Heart right ventricle (tissue), 16 donors: ENCODE measurements around the gene PRELID2. TPM values are rescaled to one million over a fixed set of nuclear protein-coding genes. Genes with fewer than 3 reads are reported as not detected.

Experiments
- ATAC-seq, 8 donors: fragments of 200-7000 bp; cut with Tn5 transposase; one replicate each; pipeline ENCODE4 v1.9.1; 2020; ENCODE audit warnings: mild to moderate bottlenecking in 8 of 8, moderate library complexity in 8 of 8, moderate number of reproducible peaks in 1 of 8
- DNase-seq, 2 donors: peaks; one replicate each; pipeline ENCODE4 v3.0.0-alpha.2; 2020
- H3K27ac ChIP-seq, 10 donors: fragments of 200-600 bp; sonication (generic) in 2 of 10; one replicate each; pipeline versions ENCODE4 v1.5.0 to v1.8.0; 2020 to 2022; ENCODE audit warnings: mild to moderate bottlenecking in 3 of 10
- H3K27me3 ChIP-seq, 7 donors: fragments of 200-600 bp; one replicate each; pipeline ENCODE4 v1.8.0; 2021 to 2022; ENCODE audit warnings: mild to moderate bottlenecking in 2 of 7
- H3K36me3 ChIP-seq, 9 donors: fragments of 200-600 bp; sonication (generic) in 1 of 9; one replicate each; pipeline versions ENCODE4 v1.5.0 to v1.8.0; 2020 to 2022; ENCODE audit warnings: mild to moderate bottlenecking in 2 of 9
- H3K4me1 ChIP-seq, 9 donors: fragments of 200-600 bp; sonication (generic) in 1 of 9; one replicate each; pipeline versions ENCODE4 v1.5.0 to v1.8.0; 2020 to 2022; ENCODE audit warnings: mild to moderate bottlenecking in 4 of 9
- H3K4me3 ChIP-seq, 10 donors: fragments of 200-600 bp; sonication (generic) in 2 of 10; one replicate each; pipeline versions ENCODE4 v1.5.0 to v1.8.0; 2020 to 2022; ENCODE audit warnings: mild to moderate bottlenecking in 7 of 10, moderate library complexity in 2 of 10
- H3K9me3 ChIP-seq, 11 donors: fragments of 200-600 bp in 10 of 11; sonication (generic) in 2 of 11; one replicate each; pipeline versions ENCODE4 v1.5.0 to v1.8.0; 2013 to 2022; ENCODE audit warnings: mild to moderate bottlenecking in 2 of 11, control low read depth in 1 of 11, moderate library complexity in 1 of 11
- CTCF ChIP-seq, 9 donors: fragments of 200-600 bp; sonication (generic) in 2 of 9; IDR thresholded peaks; one replicate each; pipeline versions ENCODE4 v1.5.0 to v1.8.0; 2021 to 2022; ENCODE audit warnings: antibody characterized with exemption in 9 of 9, mild to moderate bottlenecking in 5 of 9, moderate library complexity in 1 of 9
- WGBS, 2 donors: extraction: QIAGEN DNeasy Blood & Tissue Kit; methylation state at CpG; one replicate each; pipeline ENCODE4 v1.1.7; 2013; ENCODE audit warnings: inconsistent platforms in 1 of 2; 5-methylcytosine and 5-hydroxymethylcytosine counted together
- intact Hi-C, 10 donors: fragments of 100-400 bp; cut with DNase I; formaldehyde crosslinking; loops; one replicate each; pipeline versions ENCODE4 v1.11.1 to v1.14.2; 2022
- polyA plus RNA-seq, 2 donors: library from polyadenylated mRNA; stranded (reverse); fragments of 200-250 nt; gene quantifications; one replicate each; pipeline ENCODE4 v1.2.3, GENCODE V29; 2013
- total RNA-seq, 10 donors: library from RNA; stranded (reverse); fragmentation: NEBNext Ultra II Directional in 3 of 10; extraction: Animal tissue kit (Norgen Biotek cat#: 25700) in 3 of 10; gene quantifications; one replicate each; pipeline versions ENCODE4 v1.2.1 to v1.2.4, GENCODE V29; 2021 to 2023
- donor health status: Arrhythmogenic right ventricular cardiomyopathy.
- donor health status: ischemic (EF 13 %, LVEDD 7.1; RV severe dilation, severe dysfunction).
- donor health status: healthy with polysubstance abuse.
- donor health status: DM: no; HTN: yes; CAD: no.
- donor health status: DM: no; HTN: no; CAD: no.
- donor health status: ischemic (EF 25% LVEDD 6.9; RV normal size, moderate dysfunction).
- donor health status: ischemic (EF 25% LVEDD 5.7; RV mildly dilated, moderate dysfunction).
- donor health status: healthy.
- donor health status: DM: yes; HTN: yes; CAD: no.
- donor health status: Ischemic cardiomyopathy.
- donor health status: ischemic (EF 35%, LVEDD 5.7; RV mildly dilated, moderate dysfunction).
- donor health status: nonischemic (EF 11% LVEDD 7.7; RV severe dilation, severe dysfunction).
- donor health status: DM: yes; HTN: yes; CAD: no.
- donor health status: PGD.
- donor health status: ischemic (EF 29% LVEDD 5.4; RV normal size, mild dysfunction).
- donor health status: nonischemic (EF 23%, LVEDD 6.1; RV moderate dilation, normal function).

The PRELID2 gene
- total and polyA plus RNA-seq, 12 donors, result 1.2 to 83.7 (median 11.9) TPM

GRCh38 chr5:145796318-145796717, 38.8 kb downstream of the PRELID2 start:
- H3K27me3 ChIP-seq, result no peaks in the 10 kb centered on the region
- WGBS, 2 donors, result 93 to 95% methylated on average over 2 of the region's 2 CpGs
- H3K36me3 ChIP-seq, result peaks cover 0 to 14% (median 0%) of the 10 kb centered on the region in 9 donors
- H3K27ac ChIP-seq, result no peak overlapping the region
- intact Hi-C loops, result no loop called here
- H3K4me1 ChIP-seq, result peaks cover 0 to 17% (median 7%) of the 10 kb centered on the region in 9 donors
- no peak for DNase-seq
- peaks cover 0 to 6% (median 0%) of the 10 kb centered on the region in 11 donors for H3K9me3 ChIP-seq
- H3K4me3 ChIP-seq, result no peak overlapping the region
- no peak for ATAC-seq
- no peak for TF ChIP-seq CTCF (IDR thresholded peaks at IDR 0.05)

GRCh38 chr5:145793574-145793973, 41.6 kb downstream of the PRELID2 start:
- H3K4me1 ChIP-seq, result peaks cover 0 to 17% (median 7%) of the 10 kb centered on the region in 9 donors
- no peak overlapping the region for H3K4me3 ChIP-seq
- TF ChIP-seq CTCF (IDR thresholded peaks at IDR 0.05), result no peak
- ATAC-seq (no peak), DNase-seq (no peak)
- WGBS, 2 donors, result 70 to 77% methylated on average over 2 of the region's 2 CpGs
- intact Hi-C loops, result no loop called here
- H3K27ac ChIP-seq, result peak overlapping the region in 1 of 10 donors; percentile 42
- H3K27me3 ChIP-seq, result no peaks in the 10 kb centered on the region
- peaks cover 0 to 11% (median 0%) of the 10 kb centered on the region in 9 donors for H3K36me3 ChIP-seq
- peaks cover 0 to 3% (median 0%) of the 10 kb centered on the region in 11 donors for H3K9me3 ChIP-seq

GRCh38 chr5:145792840-145793239, 42.3 kb downstream of the PRELID2 start:
- 38 to 55% methylated on average over 3 of the region's 3 CpGs for WGBS, 2 donors
- TF ChIP-seq CTCF (IDR thresholded peaks at IDR 0.05), result no peak
- peaks cover 0 to 19% (median 7%) of the 10 kb centered on the region in 9 donors for H3K4me1 ChIP-seq
- no peaks in the 10 kb centered on the region for H3K9me3 ChIP-seq
- DNase-seq (peak in 1 of 2 donors; percentile 9), ATAC-seq (peak in 6 of 8 donors; percentile 24 to 71 (median 51))
- H3K27me3 ChIP-seq, result no peaks in the 10 kb centered on the region
- no peak overlapping the region for H3K4me3 ChIP-seq
- peak overlapping the region in 2 of 10 donors; percentile 19 to 42 for H3K27ac ChIP-seq
- intact Hi-C loops, result no loop called here
- H3K36me3 ChIP-seq, result peaks cover 0 to 11% (median 0%) of the 10 kb centered on the region in 9 donors

GRCh38 chr5:145791866-145792265, 43.3 kb downstream of the PRELID2 start:
- peaks cover 0 to 25% (median 9%) of the 10 kb centered on the region in 9 donors for H3K4me1 ChIP-seq
- intact Hi-C loops, result no loop called here
- peaks cover 0 to 11% (median 0%) of the 10 kb centered on the region in 9 donors for H3K36me3 ChIP-seq
- ATAC-seq (no peak), DNase-seq (no peak)
- TF ChIP-seq CTCF (IDR thresholded peaks at IDR 0.05), result no peak
- 88 to 89% methylated on average over 9 of the region's 9 CpGs for WGBS, 2 donors
- no peaks in the 10 kb centered on the region for H3K9me3 ChIP-seq
- H3K27ac ChIP-seq, result no peak overlapping the region
- no peak overlapping the region for H3K4me3 ChIP-seq
- no peaks in the 10 kb centered on the region for H3K27me3 ChIP-seq
